Muscle layer of colon (tissue), 2 donors: Measurements from ENCODE around the gene UBE2H.

Experiments
- H3K27ac ChIP-seq: one replicate; pipeline ENCODE4 v1.7.0; 2013; ENCODE audit warnings: low read depth, mild to moderate bottlenecking, low read length, moderate library complexity
- H3K27me3 ChIP-seq, 2 donors: one replicate each; pipeline ENCODE4 v1.7.0; 2013; ENCODE audit warnings: low read length in 2 of 2, mild to moderate bottlenecking in 2 of 2; ENCODE audit not compliant: insufficient read depth in 2 of 2, control insufficient read depth in 1 of 2
- H3K36me3 ChIP-seq: one replicate; pipeline ENCODE4 v1.7.0; 2013; ENCODE audit warnings: mild to moderate bottlenecking, low read length; ENCODE audit not compliant: insufficient read depth
- H3K4me1 ChIP-seq: one replicate; pipeline ENCODE4 v1.7.0; 2013; ENCODE audit warnings: mild to moderate bottlenecking, low read length; ENCODE audit not compliant: insufficient read depth
- H3K4me3 ChIP-seq, 2 donors: one replicate each; pipeline ENCODE4 v1.7.0; 2013; ENCODE audit warnings: low read length in 2 of 2, low read depth in 1 of 2, mild to moderate bottlenecking in 1 of 2, moderate library complexity in 1 of 2
- H3K9ac ChIP-seq: one replicate; pipeline ENCODE4 v1.7.0; 2013; ENCODE audit warnings: low read length
- H3K9me3 ChIP-seq: one replicate; pipeline ENCODE4 v1.7.0; 2013; ENCODE audit warnings: mild to moderate bottlenecking, low read length
- donor health status: abdominal sarcoma.
- donor health status: Adenocarcinoma of cecum.

UBE2H gene

DNA sequence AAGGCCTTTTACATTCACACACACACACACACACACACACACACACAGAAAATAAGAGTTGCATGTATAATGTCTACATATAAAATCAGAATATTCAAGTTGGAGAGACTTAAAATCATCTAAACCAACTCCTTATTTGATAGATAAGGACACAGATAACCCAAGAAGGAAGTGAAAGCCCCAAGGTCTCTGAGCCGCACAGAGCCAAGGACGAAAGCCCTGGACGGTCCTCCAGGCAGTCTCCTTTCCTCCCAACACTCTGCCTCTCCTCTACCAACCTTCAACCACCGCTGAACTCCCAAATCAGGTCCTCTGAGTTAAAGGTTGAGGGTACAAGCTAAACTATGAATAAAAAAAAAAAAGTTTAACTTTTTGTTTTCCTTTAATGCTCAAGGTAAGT, 28.2 kb downstream of the UBE2H start:
- Histone ChIP-seq H3K27me3 (no peaks in the 10 kb centered on the region), H3K9ac (no peak overlapping the region), H3K9me3 (no peaks in the 10 kb centered on the region), H3K4me3 (no peak overlapping the region), H3K27ac (no peak overlapping the region), H3K36me3 (no peaks in the 10 kb centered on the region), H3K4me1 (peaks cover 24% of the 10 kb centered on the region)

DNA sequence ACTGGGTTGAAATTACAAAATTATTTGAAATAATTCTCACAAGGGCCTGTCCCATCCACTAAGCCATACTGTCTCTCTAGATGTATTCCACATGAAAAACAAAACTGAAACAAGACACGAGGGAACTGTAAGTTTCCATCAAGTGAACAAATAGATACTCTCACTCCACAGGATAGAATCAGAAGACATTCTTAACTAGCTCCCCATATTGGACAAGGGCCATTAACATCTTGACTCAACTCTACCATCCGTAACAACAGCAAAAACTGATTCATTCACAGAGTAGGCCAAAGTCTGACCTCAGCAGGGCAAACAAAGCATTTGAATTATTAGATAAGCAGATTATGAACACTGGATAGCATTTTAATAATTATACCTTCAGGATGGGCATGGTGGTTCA, 29.1 kb downstream of the UBE2H start:
- H3K36me3 ChIP-seq = no peaks in the 10 kb centered on the region
- H3K27ac ChIP-seq = no peak overlapping the region
- H3K4me1 ChIP-seq = peaks cover 24% of the 10 kb centered on the region
- no peak overlapping the region for H3K9ac ChIP-seq
- H3K9me3 ChIP-seq = no peaks in the 10 kb centered on the region
- no peak overlapping the region for H3K4me3 ChIP-seq
- no peaks in the 10 kb centered on the region for H3K27me3 ChIP-seq

DNA sequence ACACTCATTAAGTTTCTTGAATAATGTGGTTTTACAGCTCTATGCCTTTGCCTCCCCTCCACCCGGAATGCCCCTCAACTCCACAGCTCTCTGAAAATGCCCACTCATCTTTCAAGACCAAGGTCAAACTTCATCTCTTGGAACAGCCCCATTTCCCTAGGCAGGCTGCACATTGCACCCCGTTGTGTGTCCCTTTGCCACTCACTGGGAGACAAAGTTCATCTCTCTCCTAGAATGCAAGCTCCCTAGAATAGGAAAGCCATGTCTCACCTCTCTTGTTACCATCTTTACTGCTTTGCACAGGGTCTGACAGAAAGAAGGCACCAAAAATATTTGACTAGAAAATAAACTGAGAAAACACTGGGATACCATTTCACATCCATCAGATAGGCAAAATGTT, 33.3 kb downstream of the UBE2H start:
- H3K36me3 ChIP-seq = no peaks in the 10 kb centered on the region
- H3K27me3 ChIP-seq = no peaks in the 10 kb centered on the region
- no peak overlapping the region for H3K4me3 ChIP-seq
- no peak overlapping the region for H3K9ac ChIP-seq
- H3K4me1 ChIP-seq = peaks cover 51% of the 10 kb centered on the region
- H3K9me3 ChIP-seq = no peaks in the 10 kb centered on the region
- H3K27ac ChIP-seq = no peak overlapping the region

DNA sequence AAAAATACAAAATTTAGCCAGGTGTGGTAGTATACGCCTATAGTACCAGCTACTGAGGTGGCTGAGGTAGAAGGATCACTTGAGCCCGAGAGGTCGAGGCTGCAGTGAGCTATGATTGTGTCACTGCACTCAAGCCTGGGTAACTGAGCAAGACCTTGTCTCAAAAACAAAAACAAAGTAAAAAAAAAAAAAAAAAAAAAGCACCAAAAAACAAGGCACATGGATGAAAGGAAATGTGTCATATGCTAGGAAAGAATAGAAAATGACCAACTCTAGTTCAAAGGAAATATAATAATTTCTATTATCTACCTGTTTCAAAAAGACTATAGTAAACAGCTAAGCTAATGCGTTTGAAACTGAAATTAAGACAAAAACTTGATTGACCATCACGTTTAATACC, 33.8 kb downstream of the UBE2H start:
- no peaks in the 10 kb centered on the region for H3K27me3 ChIP-seq
- no peaks in the 10 kb centered on the region for H3K36me3 ChIP-seq
- no peak overlapping the region for H3K9ac ChIP-seq
- H3K27ac ChIP-seq = no peak overlapping the region
- no peaks in the 10 kb centered on the region for H3K9me3 ChIP-seq
- H3K4me3 ChIP-seq = no peak overlapping the region
- peaks cover 48% of the 10 kb centered on the region for H3K4me1 ChIP-seq

DNA sequence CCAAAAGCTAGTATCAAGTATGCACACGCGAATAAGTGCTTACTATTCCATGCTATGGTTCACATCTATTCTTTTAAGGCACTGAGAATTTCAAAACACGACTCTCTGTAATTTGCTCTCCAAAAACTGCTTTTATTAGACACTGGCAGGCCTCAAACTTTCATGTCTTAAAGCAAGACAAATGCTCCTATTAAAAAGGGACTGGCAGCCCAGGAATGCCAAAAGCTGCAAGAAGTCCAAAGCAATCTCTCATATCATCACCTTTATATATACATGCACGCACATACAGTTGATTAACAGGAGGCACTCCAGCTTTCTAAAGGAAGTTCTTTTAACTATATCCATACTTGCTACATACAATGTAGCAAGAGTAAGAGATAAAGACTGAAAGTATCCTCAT, 34.8 kb downstream of the UBE2H start:
- Histone ChIP-seq H3K9ac (no peak overlapping the region), H3K27ac (no peak overlapping the region), H3K9me3 (no peaks in the 10 kb centered on the region), H3K36me3 (no peaks in the 10 kb centered on the region), H3K4me3 (no peak overlapping the region), H3K4me1 (peaks cover 40% of the 10 kb centered on the region), H3K27me3 (no peaks in the 10 kb centered on the region)

DNA sequence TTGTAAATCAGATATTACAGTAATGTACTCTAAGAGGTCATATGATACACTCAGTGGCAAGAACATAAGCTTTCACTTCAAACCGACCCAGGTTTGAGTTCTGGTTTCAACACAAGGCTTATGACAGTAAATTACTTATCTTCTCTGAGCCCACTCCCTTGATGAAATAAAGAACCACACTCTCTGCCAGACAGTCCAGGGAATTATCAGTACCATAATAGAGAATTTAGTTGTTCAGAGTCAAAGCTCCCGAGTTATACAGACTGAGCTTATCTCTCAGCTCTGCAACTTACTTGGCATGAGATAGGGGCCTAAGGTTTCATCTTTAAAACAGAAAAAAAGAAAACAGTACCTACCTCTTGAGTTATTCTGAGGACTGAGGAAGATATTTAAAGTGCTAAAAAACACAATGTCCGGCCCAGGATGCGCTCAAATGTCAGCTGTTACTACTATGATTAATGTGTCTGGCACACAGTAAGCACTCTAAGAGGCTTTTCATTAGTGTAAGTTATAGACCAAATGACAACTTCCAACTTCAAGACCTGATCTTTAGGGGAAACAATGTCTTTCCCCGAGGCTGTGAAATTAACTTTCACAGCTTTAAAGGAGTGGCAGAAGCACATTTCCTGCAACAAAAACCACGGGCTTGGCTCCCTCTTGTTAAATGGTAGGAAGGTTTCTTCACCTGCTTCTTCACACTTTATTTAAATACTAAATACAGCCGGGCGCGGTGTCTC, 38.1 kb downstream of the UBE2H start:
- no peaks in the 10 kb centered on the region for H3K36me3 ChIP-seq
- no peak overlapping the region for H3K9ac ChIP-seq
- H3K4me3 ChIP-seq = no peak overlapping the region
- no peaks in the 10 kb centered on the region for H3K27me3 ChIP-seq
- peaks cover 40% of the 10 kb centered on the region for H3K4me1 ChIP-seq
- H3K9me3 ChIP-seq = no peaks in the 10 kb centered on the region
- H3K27ac ChIP-seq = no peak overlapping the region

DNA sequence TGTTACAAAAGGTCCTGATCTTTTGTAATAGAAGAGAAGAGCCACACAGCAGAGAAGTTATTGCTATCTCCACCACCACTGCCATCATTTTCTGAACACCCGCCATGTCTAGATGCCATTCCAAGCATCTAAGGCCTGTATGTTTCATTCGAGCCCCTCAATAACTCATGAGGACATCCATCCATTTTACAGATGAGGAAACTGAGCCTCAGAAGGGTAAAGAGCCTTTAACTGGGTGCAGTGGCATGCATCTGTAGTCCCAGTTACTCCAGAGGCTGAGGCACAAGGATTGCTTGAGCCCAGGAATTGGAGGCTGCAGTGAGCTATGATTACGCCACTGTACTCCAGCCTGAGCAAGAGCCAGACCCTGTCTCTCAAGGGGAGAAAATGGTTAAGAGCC, 39.3 kb downstream of the UBE2H start:
- H3K27ac ChIP-seq = no peak overlapping the region

DNA sequence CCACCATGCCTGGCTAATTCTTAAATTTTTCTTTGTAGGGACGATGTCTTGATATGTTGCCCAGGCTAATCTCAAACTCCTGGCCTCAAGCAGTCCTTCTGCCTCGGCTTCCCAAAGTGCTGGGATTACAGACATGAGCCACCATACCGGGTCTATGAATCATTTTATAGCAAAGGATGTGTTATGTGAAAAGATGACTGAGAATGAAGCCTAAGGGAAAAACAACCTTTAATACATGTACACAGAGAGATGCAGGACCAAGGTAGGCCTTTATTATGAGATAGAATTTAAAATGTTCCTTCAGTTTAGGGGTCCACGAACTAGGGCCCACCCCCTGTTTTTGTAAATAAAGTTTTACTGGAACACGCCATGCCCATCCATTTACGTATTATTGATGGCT, 41.0 kb downstream of the UBE2H start:
- H3K27ac ChIP-seq = no peak overlapping the region
- no peaks in the 10 kb centered on the region for H3K9me3 ChIP-seq
- peaks cover 27% of the 10 kb centered on the region for H3K4me1 ChIP-seq
- H3K27me3 ChIP-seq = no peaks in the 10 kb centered on the region
- H3K36me3 ChIP-seq = no peaks in the 10 kb centered on the region
- no peak overlapping the region for H3K9ac ChIP-seq
- H3K4me3 ChIP-seq = no peak overlapping the region

More for the DNA sequence above, 39.3 kb downstream of the UBE2H start:
- Histone ChIP-seq H3K36me3 (no peaks in the 10 kb centered on the region), H3K4me3 (no peak overlapping the region), H3K9me3 (no peaks in the 10 kb centered on the region), H3K9ac (no peak overlapping the region), H3K4me1 (peaks cover 38% of the 10 kb centered on the region), H3K27me3 (no peaks in the 10 kb centered on the region)

DNA sequence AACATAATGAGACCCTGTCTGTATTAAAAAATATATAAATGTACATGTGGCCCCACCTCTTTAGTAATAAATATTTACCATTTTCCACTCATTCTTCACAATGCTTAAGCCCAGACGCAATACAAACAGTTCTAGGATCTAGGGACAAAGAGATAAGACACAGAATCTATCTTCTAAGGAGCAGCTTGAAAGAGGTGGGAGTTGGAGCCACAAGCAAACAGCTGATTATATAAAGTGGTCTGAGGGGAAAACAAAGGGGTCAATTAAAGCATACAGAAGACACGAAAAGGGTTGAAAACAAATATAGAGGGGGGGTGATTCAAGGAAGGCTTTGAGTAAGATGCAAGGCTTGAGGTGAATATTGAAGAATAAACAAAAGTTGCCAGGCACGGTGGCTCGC, 43.1 kb downstream of the UBE2H start:
- Histone ChIP-seq H3K36me3 (no peaks in the 10 kb centered on the region), H3K4me3 (no peak overlapping the region), H3K9ac (no peak overlapping the region), H3K9me3 (no peaks in the 10 kb centered on the region), H3K27me3 (no peaks in the 10 kb centered on the region), H3K4me1 (peaks cover 16% of the 10 kb centered on the region), H3K27ac (no peak overlapping the region)

DNA sequence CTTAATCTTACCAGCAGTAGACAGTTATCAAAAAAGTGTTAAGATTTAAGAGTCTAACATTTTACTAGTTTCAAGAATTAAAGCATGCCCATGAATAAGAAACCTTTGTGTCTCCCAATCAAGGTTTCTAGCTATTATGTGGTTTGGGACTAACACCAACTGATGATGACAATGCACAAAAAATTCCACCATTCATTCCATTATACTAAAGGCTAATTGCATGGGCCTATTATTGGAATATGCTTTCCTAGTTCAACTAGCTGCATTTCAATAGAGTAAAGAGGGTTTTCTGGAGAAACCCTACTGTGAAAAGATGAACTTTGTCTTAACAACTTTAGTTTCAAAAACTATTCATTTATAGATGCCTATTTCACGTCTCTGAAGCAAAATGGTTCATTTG, 44.6 kb downstream of the UBE2H start:
- Histone ChIP-seq H3K9ac (no peak overlapping the region), H3K9me3 (no peaks in the 10 kb centered on the region), H3K4me1 (peaks cover 11% of the 10 kb centered on the region)

DNA sequence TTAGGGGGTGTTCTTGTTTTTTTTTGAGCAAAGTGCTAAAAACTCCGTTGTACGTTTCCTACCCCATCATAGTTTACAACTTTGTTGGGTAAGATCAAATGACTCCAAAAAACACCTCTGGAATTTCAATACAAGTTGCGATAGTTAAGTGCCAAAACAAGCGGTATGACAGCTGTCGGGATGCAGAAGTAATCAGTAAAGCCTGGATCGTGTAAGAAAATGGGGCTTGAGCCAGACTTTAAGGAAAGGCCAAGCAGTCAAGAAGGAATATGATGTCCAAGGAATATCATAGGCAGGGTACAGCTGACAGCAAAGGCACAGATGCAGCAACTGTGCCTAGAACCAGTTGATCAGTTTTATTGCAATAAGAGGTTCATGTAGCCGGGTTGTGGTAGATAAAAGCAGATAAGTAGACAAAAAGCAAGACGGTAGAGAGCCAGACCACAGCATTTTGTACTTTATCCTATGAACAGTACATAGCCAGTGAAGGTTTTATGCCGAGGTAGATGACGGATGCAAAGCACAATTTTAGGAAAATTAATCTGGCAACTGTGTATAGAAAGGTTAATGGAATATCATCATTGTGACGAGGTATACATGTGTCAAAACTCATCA, 45.5 kb downstream of the UBE2H start:
- Histone ChIP-seq H3K4me3 (no peak overlapping the region), H3K4me1 (peaks cover 11% of the 10 kb centered on the region), H3K36me3 (no peaks in the 10 kb centered on the region), H3K9me3 (no peaks in the 10 kb centered on the region), H3K9ac (no peak overlapping the region), H3K27me3 (no peaks in the 10 kb centered on the region), H3K27ac (no peak overlapping the region)

More for the DNA sequence above, 44.6 kb downstream of the UBE2H start:
- H3K4me3 ChIP-seq = no peak overlapping the region
- H3K27me3 ChIP-seq = no peaks in the 10 kb centered on the region
- no peaks in the 10 kb centered on the region for H3K36me3 ChIP-seq
- no peak overlapping the region for H3K27ac ChIP-seq

DNA sequence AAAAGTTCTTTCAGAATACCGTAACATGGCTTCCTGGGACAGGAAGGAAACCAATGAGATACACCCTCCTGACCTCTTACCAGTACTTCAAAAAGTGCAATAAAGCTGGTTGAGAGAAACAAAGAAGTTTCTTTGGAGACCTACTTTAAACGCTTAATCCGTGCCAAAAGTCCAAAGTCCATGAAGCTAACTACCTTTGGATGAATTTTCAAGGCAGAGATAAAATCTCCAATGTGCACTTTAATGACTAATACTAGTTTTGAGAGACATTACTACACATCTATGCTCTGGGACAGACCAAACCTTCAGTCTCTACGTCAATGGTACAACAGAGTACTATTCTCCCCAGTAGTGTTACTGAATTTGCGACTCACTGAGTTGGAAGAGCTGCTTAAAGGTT, 46.1 kb downstream of the UBE2H start:
- no peak overlapping the region for H3K4me3 ChIP-seq
- H3K9ac ChIP-seq = no peak overlapping the region
- no peaks in the 10 kb centered on the region for H3K27me3 ChIP-seq
- H3K36me3 ChIP-seq = no peaks in the 10 kb centered on the region
- peaks cover 11% of the 10 kb centered on the region for H3K4me1 ChIP-seq
- H3K27ac ChIP-seq = no peak overlapping the region
- no peaks in the 10 kb centered on the region for H3K9me3 ChIP-seq
